Mesothelial cell of epicardium (in vitro differentiated cells): ENCODE measurements around the gene GREB1L. TPM values are rescaled to one million over a fixed set of nuclear protein-coding genes. Genes with fewer than 3 reads are reported as not detected.

ENCODE experiments used
- DNase-seq, 2 experiments: peaks; one replicate each; pipeline ENCODE4 v3.0.0; 2021; ENCODE audit warnings: low spot score in 2 of 2; ENCODE audit not compliant: unreplicated experiment in 2 of 2
- H3K27ac Mint-ChIP-seq: 2 replicates; pipeline ENCODE4 v1.8.0; 2021; ENCODE audit warnings: mixed read lengths
- H3K27me3 Mint-ChIP-seq: 2 replicates; pipeline ENCODE4 v1.8.0; 2021; ENCODE audit warnings: low read depth, mixed read lengths
- H3K36me3 Mint-ChIP-seq: 2 replicates; pipeline ENCODE4 v1.8.0; 2021; ENCODE audit warnings: mixed read lengths
- H3K4me1 Mint-ChIP-seq: 2 replicates; pipeline ENCODE4 v1.8.0; 2021; ENCODE audit warnings: mixed read lengths
- H3K4me3 Mint-ChIP-seq: 2 replicates; pipeline ENCODE4 v1.8.0; 2021; ENCODE audit warnings: mild to moderate bottlenecking, moderate library complexity, mixed read lengths
- H3K9me3 Mint-ChIP-seq: 2 replicates; pipeline ENCODE4 v1.8.0; 2021; ENCODE audit warnings: mixed read lengths
- CTCF ChIP-seq: fragments of 200-600 bp; sonication (generic); IDR thresholded peaks from one replicate; pipeline ENCODE4 v1.5.0; 2021; ENCODE audit warnings: antibody characterized with exemption; ENCODE audit not compliant: unreplicated experiment
- total RNA-seq: library from RNA; stranded (reverse); gene quantifications from 3 replicates; pipeline ENCODE4 v1.2.1, GENCODE V29; 2021

Gene GREB1L
- total RNA-seq, 1 donor from 2014 or later = 25.5 TPM

GRCh38 chr18:21386523-21387240, 144.7 kb downstream of the GREB1L start:
- no peak for DNase-seq
- H3K27ac Mint-ChIP-seq = peak overlapping the region; percentile 32
- H3K27me3 Mint-ChIP-seq = no peaks in the 10 kb centered on the region
- peaks cover 12% of the 10 kb centered on the region for H3K36me3 Mint-ChIP-seq
- TF ChIP-seq CTCF = no peak
- no peak overlapping the region for H3K4me3 Mint-ChIP-seq
- no peaks in the 10 kb centered on the region for H3K9me3 Mint-ChIP-seq
- H3K4me1 Mint-ChIP-seq = peaks cover 5% of the 10 kb centered on the region

GRCh38 chr18:21387886-21388285, 145.9 kb downstream of the GREB1L start:
- TF ChIP-seq CTCF = no peak
- no peak for DNase-seq
- Mint-ChIP-seq H3K4me3 (no peak overlapping the region), H3K27me3 (no peaks in the 10 kb centered on the region), H3K9me3 (no peaks in the 10 kb centered on the region), H3K27ac (no peak overlapping the region), H3K4me1 (peaks cover 5% of the 10 kb centered on the region), H3K36me3 (peaks cover 12% of the 10 kb centered on the region)

- Mint-ChIP-seq H3K9me3 (no peaks in the 10 kb centered on the region), H3K4me1 (peaks cover 5% of the 10 kb centered on the region), H3K27me3 (no peaks in the 10 kb centered on the region), H3K27ac (no peak overlapping the region), H3K36me3 (peaks cover 11% of the 10 kb centered on the region), H3K4me3 (no peak overlapping the region)
- no peak for TF ChIP-seq CTCF
- DNase-seq = no peak
These were observed 147.3 kb downstream of the GREB1L start for GRCh38 chr18:21389283-21389682.

- Mint-ChIP-seq H3K27ac (no peak overlapping the region), H3K36me3 (peaks cover 8% of the 10 kb centered on the region), H3K4me3 (no peak overlapping the region), H3K27me3 (no peaks in the 10 kb centered on the region), H3K4me1 (peaks cover 5% of the 10 kb centered on the region), H3K9me3 (no peaks in the 10 kb centered on the region)
- no peak for DNase-seq
- TF ChIP-seq CTCF = no peak
These were observed 147.9 kb downstream of the GREB1L start for GRCh38 chr18:21389903-21390302.

GRCh38 chr18:21391074-21391673, 149.1 kb downstream of the GREB1L start:
- peaks cover 7% of the 10 kb centered on the region for H3K36me3 Mint-ChIP-seq
- no peaks in the 10 kb centered on the region for H3K9me3 Mint-ChIP-seq
- peaks cover 5% of the 10 kb centered on the region for H3K4me1 Mint-ChIP-seq
- H3K27ac Mint-ChIP-seq = no peak overlapping the region
- no peaks in the 10 kb centered on the region for H3K27me3 Mint-ChIP-seq
- no peak for TF ChIP-seq CTCF
- H3K4me3 Mint-ChIP-seq = no peak overlapping the region
- DNase-seq = no peak
